WI38 (cell line): ENCODE results near the gene BTG4.

Source experiments
- H3K4me3 ChIP-seq: 2 replicates; pipeline ENCODE4 v1.5.1; 2011; ENCODE audit warnings: low read depth, mild to moderate bottlenecking, control low read depth, low read length
- TF ChIP-seq, protein P1 (sequence below): IDR thresholded peaks from 2 replicates; pipeline ENCODE4 v1.5.1; 2012; ENCODE audit warnings: low read depth, mild to moderate bottlenecking, control low read depth, low read length

The BTG4 gene

DNA sequence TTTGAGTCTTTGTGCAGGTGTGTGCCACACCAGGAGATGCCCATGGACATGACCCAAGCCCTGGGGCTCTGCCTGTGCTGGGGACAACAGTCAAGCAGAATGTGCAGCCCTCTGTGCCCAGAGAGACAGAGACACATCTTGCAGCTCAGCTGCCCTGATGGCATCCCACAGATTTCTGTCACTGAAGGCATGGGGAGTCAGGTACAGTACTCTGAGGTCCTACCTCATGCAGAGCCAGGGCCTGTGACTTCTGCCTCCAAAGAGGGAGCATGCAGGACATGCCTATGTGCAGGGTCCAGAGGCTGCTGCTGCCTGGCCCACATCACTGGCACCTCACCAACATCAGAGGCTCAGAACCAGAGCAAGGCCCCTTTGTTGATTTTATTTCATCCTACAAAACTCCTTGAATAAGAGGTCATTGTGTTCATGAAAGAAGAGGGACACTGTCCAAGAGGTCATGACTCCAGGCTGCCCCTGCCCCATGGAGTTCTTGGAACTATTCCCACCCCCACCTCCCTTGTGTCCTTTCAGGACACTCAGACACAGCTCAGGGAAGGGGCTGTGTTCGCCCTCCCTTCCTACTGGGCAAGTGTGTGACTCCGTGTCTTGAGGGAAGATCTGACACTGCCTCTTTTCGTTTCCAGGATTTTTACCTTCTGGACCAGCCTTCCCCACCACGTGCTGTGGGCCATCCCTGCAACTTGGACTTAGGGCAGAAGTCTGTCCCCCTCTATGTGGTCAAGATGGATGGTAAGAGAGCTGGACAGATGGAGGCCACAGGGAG is 62.3 kb downstream of the BTG4 start:
- TF ChIP-seq, protein P1, sequence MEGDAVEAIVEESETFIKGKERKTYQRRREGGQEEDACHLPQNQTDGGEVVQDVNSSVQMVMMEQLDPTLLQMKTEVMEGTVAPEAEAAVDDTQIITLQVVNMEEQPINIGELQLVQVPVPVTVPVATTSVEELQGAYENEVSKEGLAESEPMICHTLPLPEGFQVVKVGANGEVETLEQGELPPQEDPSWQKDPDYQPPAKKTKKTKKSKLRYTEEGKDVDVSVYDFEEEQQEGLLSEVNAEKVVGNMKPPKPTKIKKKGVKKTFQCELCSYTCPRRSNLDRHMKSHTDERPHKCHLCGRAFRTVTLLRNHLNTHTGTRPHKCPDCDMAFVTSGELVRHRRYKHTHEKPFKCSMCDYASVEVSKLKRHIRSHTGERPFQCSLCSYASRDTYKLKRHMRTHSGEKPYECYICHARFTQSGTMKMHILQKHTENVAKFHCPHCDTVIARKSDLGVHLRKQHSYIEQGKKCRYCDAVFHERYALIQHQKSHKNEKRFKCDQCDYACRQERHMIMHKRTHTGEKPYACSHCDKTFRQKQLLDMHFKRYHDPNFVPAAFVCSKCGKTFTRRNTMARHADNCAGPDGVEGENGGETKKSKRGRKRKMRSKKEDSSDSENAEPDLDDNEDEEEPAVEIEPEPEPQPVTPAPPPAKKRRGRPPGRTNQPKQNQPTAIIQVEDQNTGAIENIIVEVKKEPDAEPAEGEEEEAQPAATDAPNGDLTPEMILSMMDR, result no peak
- no peak overlapping the region for H3K4me3 ChIP-seq

DNA sequence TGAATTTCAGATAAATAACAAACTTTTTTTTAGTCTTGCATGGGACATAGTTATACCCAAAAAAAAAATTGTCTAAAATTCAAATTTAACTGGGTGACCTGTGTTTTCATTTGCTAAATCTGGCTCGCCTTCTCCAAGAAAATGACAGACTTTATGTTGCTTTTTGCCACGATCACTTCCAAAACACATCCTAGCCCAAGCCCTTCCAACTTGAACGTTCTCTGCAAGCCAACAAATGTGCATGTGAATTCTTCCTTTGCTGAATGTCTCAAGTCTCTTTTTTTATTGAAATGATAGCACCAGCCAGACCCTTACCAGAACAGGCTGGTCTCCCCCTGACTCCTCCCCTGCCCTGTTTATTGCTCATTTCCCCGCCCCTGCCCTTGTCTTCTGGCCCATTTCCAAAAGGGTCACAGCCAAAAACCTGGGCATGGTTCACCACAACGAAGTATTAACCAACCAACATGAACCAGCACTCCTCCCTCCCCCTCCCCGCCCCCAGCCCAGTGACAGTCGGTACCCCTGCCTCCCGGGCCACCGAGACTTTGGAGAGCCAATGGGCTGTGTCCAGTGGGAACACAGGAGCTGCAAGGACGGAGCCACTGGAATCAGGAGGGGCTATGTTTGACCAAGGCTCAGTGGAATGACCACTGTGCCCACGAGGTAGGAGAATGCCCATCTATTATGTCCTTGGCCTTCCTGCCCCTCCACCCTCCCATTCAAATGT is 63.2 kb downstream of the BTG4 start:
- H3K4me3 ChIP-seq, result no peak overlapping the region

DNA sequence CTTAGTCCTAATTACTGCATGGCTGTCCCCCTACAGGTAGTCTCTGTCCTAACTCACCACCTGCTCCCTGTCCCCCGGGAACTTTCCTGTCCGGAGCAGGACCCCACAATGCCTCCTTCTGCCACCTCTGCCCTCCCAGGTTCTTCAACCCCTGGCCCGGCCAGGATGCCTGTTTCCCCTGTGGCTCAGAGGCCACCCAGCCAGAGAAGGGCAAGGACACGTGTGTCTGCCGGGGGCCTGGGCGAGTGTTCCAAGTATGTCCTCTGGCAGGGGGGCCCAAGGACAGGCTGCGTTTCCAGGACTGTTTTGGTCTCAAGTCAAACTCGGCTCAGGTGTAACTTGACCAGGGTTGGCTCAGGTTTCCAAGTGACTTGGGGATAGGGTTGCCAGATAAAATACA is 63.8 kb downstream of the BTG4 start:
- TF ChIP-seq, protein P1, result no peak
- no peak overlapping the region for H3K4me3 ChIP-seq

More for the DNA sequence above, 63.2 kb downstream of the BTG4 start:
- TF ChIP-seq, protein P1, result no peak

DNA sequence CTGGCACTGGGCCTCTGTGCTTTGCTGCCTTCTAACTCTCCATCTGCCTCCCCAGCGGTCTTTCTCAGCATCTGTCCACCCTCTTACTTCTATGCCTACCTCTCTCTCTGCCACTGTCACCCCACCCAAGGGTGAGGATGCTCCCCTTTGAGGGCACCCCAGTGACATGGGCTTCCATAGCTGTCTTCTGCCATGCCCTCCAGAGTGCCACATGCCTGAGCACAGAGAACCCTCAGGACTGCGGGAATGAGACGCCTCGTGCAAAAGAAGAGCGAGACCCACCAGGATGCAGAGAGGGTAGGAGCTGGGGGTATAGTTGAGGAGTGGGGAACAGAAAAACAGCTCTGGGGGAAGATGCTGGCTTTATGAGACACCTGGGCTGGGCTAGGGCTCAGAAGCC is 64.3 kb downstream of the BTG4 start:
- H3K4me3 ChIP-seq, result no peak overlapping the region
- TF ChIP-seq, protein P1, result no peak

DNA sequence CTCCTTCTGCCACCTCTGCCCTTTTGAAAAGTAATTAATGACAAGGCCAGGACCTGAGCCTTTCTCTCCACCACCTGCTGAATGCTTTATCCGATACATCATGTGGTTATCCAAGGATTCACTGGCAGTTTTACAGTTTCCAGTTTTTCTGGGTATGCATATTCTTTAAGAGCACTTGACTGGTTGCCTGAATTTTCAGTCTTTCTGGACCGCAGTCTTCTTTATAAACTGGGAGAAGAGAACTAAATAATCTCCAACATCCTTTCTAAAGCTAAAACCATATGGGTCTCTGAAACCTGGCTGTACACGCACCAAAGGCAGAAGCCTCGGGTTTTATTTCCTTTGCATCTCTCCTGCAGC is 65.1 kb downstream of the BTG4 start:
- TF ChIP-seq, protein P1, result no peak
- no peak overlapping the region for H3K4me3 ChIP-seq

DNA sequence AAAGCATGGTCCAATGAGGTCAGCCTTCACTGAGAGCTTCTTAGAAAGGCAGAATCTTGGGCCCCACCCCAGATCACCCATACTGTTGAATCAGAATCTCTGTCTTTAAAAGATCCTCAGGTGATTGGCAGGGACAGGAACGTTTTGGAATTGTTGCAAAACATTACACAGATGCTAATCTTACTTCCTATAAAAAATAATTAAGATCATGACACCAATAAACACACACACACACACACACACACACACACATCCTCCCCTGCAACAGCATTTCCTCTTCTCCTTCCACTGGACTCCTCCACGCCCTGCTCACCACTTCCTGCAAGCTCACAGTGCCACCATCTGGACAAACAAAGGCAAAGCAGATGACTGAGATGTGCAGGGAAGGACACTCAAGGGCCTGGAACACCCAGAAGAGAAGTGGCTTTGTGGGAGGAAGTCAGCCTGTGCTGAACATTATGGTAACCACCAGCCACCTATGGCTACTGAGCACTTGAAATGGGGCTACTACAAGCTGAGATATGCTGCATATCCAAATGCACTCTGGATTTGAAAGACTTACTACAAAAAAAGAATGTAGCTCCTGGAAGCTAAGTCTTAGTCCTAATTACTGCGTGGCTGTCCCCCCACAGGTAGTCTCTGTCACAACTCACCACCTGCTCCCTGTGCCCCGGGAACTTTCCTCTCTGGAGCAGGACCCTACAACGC is 65.6 kb downstream of the BTG4 start:
- TF ChIP-seq, protein P1, result peak; percentile 86
- H3K4me3 ChIP-seq, result no peak overlapping the region
